ENCODE results near the gene CLMN. TPM values are rescaled to one million over a fixed set of nuclear protein-coding genes. Genes with fewer than 3 reads are reported as not detected.

The CLMN gene
- total RNA-seq, 1 donor: 1.9 TPM

- DNase-seq (ENCODE audit: low read depth in 2 of 3, low spot score in 2 of 3): no peak
These were observed 14.6 kb downstream of the CLMN start for GRCh38 chr14:95305145-95305544.

- DNase-seq (ENCODE audit: low read depth in 2 of 3, low spot score in 2 of 3): no peak
These were observed 15.4 kb downstream of the CLMN start for GRCh38 chr14:95304342-95304741.

- no peak for DNase-seq (ENCODE audit: low read depth in 2 of 3, low spot score in 2 of 3)
These were observed 16.2 kb downstream of the CLMN start for GRCh38 chr14:95303552-95303951.

GRCh38 chr14:95302667-95303506 lies 16.8 kb downstream of the CLMN start:
- no peak for DNase-seq (ENCODE audit: low read depth in 2 of 3, low spot score in 2 of 3)

GRCh38 chr14:95301527-95302187 lies 18.1 kb downstream of the CLMN start:
- no peak for DNase-seq (ENCODE audit: low read depth in 2 of 3, low spot score in 2 of 3)

- DNase-seq (ENCODE audit: low read depth in 2 of 3, low spot score in 2 of 3): no peak
These were observed 18.8 kb downstream of the CLMN start for GRCh38 chr14:95300697-95301526.

- no peak for DNase-seq (ENCODE audit: low read depth in 2 of 3, low spot score in 2 of 3)
These were observed 19.6 kb downstream of the CLMN start for GRCh38 chr14:95300002-95300696.

- no peak for DNase-seq (ENCODE audit: low read depth in 2 of 3, low spot score in 2 of 3)
These were observed 20.4 kb downstream of the CLMN start for GRCh38 chr14:95299271-95299670.

GRCh38 chr14:95297832-95298231 lies 21.9 kb downstream of the CLMN start:
- no peak for DNase-seq (ENCODE audit: low read depth in 2 of 3, low spot score in 2 of 3)

- no peak for DNase-seq (ENCODE audit: low read depth in 2 of 3, low spot score in 2 of 3)
These were observed 22.7 kb downstream of the CLMN start for GRCh38 chr14:95296966-95297365.

GRCh38 chr14:95295600-95296376 lies 23.9 kb downstream of the CLMN start:
- no peak for DNase-seq (ENCODE audit: low read depth in 2 of 3, low spot score in 2 of 3)

GRCh38 chr14:95294834-95295599 lies 24.7 kb downstream of the CLMN start:
- DNase-seq (ENCODE audit: low read depth in 2 of 3, low spot score in 2 of 3): no peak

- no peak for DNase-seq (ENCODE audit: low read depth in 2 of 3, low spot score in 2 of 3)
These were observed 25.4 kb downstream of the CLMN start for GRCh38 chr14:95294320-95294719.

- no peak for DNase-seq (ENCODE audit: low read depth in 2 of 3, low spot score in 2 of 3)
These were observed 26.3 kb downstream of the CLMN start for GRCh38 chr14:95293449-95293848.

GRCh38 chr14:95292660-95293425 lies 26.9 kb downstream of the CLMN start:
- DNase-seq (ENCODE audit: low read depth in 2 of 3, low spot score in 2 of 3): no peak

- DNase-seq (ENCODE audit: low read depth in 2 of 3, low spot score in 2 of 3): peak in 2 of 3 donors; percentile 40 to 48
These were observed 27.7 kb downstream of the CLMN start for GRCh38 chr14:95291859-95292542.

GRCh38 chr14:95290871-95291431 lies 28.8 kb downstream of the CLMN start:
- DNase-seq (ENCODE audit: low read depth in 2 of 3, low spot score in 2 of 3): peak in 2 of 3 donors; percentile 31 to 46
